Ectodermal cell (in vitro differentiated cells): ENCODE results near the gene BABAM2.

ENCODE experiments used
- H3K27ac ChIP-seq: 2 replicates; pipeline ENCODE4 v1.7.0; 2013; ENCODE audit warnings: mild to moderate bottlenecking, low read depth, low read length; ENCODE audit not compliant: insufficient read depth, poor library complexity, severe bottlenecking
- H3K27me3 ChIP-seq: 2 replicates; pipeline ENCODE4 v1.7.0; 2013; ENCODE audit warnings: mild to moderate bottlenecking, low read length; ENCODE audit not compliant: insufficient read depth, control insufficient read depth, poor library complexity, severe bottlenecking
- H3K36me3 ChIP-seq: one replicate; pipeline ENCODE4 v1.7.0; 2013; ENCODE audit warnings: low read length; ENCODE audit not compliant: control insufficient read depth, insufficient read depth
- H3K4me1 ChIP-seq: one replicate; pipeline ENCODE4 v1.7.0; 2013; ENCODE audit warnings: low read length; ENCODE audit not compliant: control insufficient read depth, insufficient read depth
- H3K4me3 ChIP-seq: 2 replicates; pipeline ENCODE4 v1.7.0; 2013; ENCODE audit warnings: low read depth, low read length, control low read depth; ENCODE audit not compliant: insufficient read depth
- H3K9me3 ChIP-seq: 2 replicates; pipeline ENCODE4 v1.7.0; 2013; ENCODE audit warnings: mild to moderate bottlenecking, low read length, moderate library complexity; ENCODE audit not compliant: control insufficient read depth
- WGBS, 2 experiments: methylation state at CpG; one replicate each; pipeline ENCODE4 v1.1.7; 2013; ENCODE audit warnings: missing lambda C conversion rate in 2 of 2; 5-methylcytosine and 5-hydroxymethylcytosine counted together

The BABAM2 gene

GRCh38 chr2:27888790-27889189 is 1.7 kb upstream of the BABAM2 start:
- H3K27me3 ChIP-seq, result no peaks in the 10 kb centered on the region
- H3K4me3 ChIP-seq, result no peak overlapping the region
- no peak overlapping the region for H3K27ac ChIP-seq
- H3K36me3 ChIP-seq, result no peaks in the 10 kb centered on the region
- 75 to 96% methylated on average over 1 to 3 of the region's 3 CpGs for WGBS, 2 experiments
- peaks cover 4% of the 10 kb centered on the region for H3K4me1 ChIP-seq
- no peaks in the 10 kb centered on the region for H3K9me3 ChIP-seq

GRCh38 chr2:27889774-27890145 is 769 bp upstream of the BABAM2 start:
- Histone ChIP-seq H3K4me3 (peak overlapping the region; percentile 95), H3K27me3 (no peaks in the 10 kb centered on the region), H3K27ac (peak overlapping the region; percentile 42), H3K4me1 (peaks cover 4% of the 10 kb centered on the region), H3K9me3 (no peaks in the 10 kb centered on the region), H3K36me3 (no peaks in the 10 kb centered on the region)
- 24 to 25% methylated on average over 10 of the region's 10 CpGs for WGBS, 2 experiments

- Histone ChIP-seq H3K27me3 (no peaks in the 10 kb centered on the region), H3K4me1 (peaks cover 4% of the 10 kb centered on the region), H3K36me3 (no peaks in the 10 kb centered on the region), H3K4me3 (peak overlapping the region; percentile 95), H3K9me3 (no peaks in the 10 kb centered on the region), H3K27ac (peak overlapping the region; percentile 92)
- 25 to 26% methylated on average over 24 of the region's 24 CpGs for WGBS, 2 experiments
These were observed 569 bp downstream of the BABAM2 start for GRCh38 chr2:27890924-27891672.

- H3K9me3 ChIP-seq, result no peaks in the 10 kb centered on the region
- H3K27ac ChIP-seq, result no peak overlapping the region
- peaks cover 4% of the 10 kb centered on the region for H3K4me1 ChIP-seq
- WGBS, 2 experiments, result 84 to 93% methylated on average over 4 to 5 of the region's 5 CpGs
- no peaks in the 10 kb centered on the region for H3K36me3 ChIP-seq
- H3K4me3 ChIP-seq, result no peak overlapping the region
- H3K27me3 ChIP-seq, result no peaks in the 10 kb centered on the region
These were observed 1.2 kb downstream of the BABAM2 start for GRCh38 chr2:27891673-27892105.

- H3K9me3 ChIP-seq, result no peaks in the 10 kb centered on the region
- H3K27me3 ChIP-seq, result no peaks in the 10 kb centered on the region
- H3K4me1 ChIP-seq, result peaks cover 4% of the 10 kb centered on the region
- no peak overlapping the region for H3K4me3 ChIP-seq
- 90 to 94% methylated on average over 3 of the region's 3 CpGs for WGBS, 2 experiments
- no peaks in the 10 kb centered on the region for H3K36me3 ChIP-seq
- no peak overlapping the region for H3K27ac ChIP-seq
These were observed 2.5 kb downstream of the BABAM2 start for GRCh38 chr2:27893006-27893405.

GRCh38 chr2:27897717-27898116 is 7.2 kb downstream of the BABAM2 start:
- no peaks in the 10 kb centered on the region for H3K9me3 ChIP-seq
- H3K27me3 ChIP-seq, result no peaks in the 10 kb centered on the region
- H3K4me1 ChIP-seq, result no peaks in the 10 kb centered on the region
- H3K4me3 ChIP-seq, result no peak overlapping the region
- H3K36me3 ChIP-seq, result no peaks in the 10 kb centered on the region
- no peak overlapping the region for H3K27ac ChIP-seq

GRCh38 chr2:27901234-27901633 is 10.7 kb downstream of the BABAM2 start:
- H3K4me3 ChIP-seq, result no peak overlapping the region

GRCh38 chr2:27902098-27902497 is 11.6 kb downstream of the BABAM2 start:
- H3K9me3 ChIP-seq, result no peaks in the 10 kb centered on the region
- no peak overlapping the region for H3K4me3 ChIP-seq
- H3K27me3 ChIP-seq, result no peaks in the 10 kb centered on the region
- H3K36me3 ChIP-seq, result no peaks in the 10 kb centered on the region
- 92 to 100% methylated on average over 1 of the region's 1 CpG for WGBS, 2 experiments
- H3K27ac ChIP-seq, result no peak overlapping the region
- H3K4me1 ChIP-seq, result no peaks in the 10 kb centered on the region

More at GRCh38 chr2:27901234-27901633, 10.7 kb downstream of the BABAM2 start:
- Histone ChIP-seq H3K4me1 (no peaks in the 10 kb centered on the region), H3K27ac (no peak overlapping the region), H3K9me3 (no peaks in the 10 kb centered on the region), H3K27me3 (no peaks in the 10 kb centered on the region), H3K36me3 (no peaks in the 10 kb centered on the region)
- whole genome bisulfite sequencing, 2 experiments, result 80 to 100% methylated on average over 1 of the region's 1 CpG

GRCh38 chr2:27903018-27903417 is 12.5 kb downstream of the BABAM2 start:
- H3K4me3 ChIP-seq, result no peak overlapping the region
- no peaks in the 10 kb centered on the region for H3K4me1 ChIP-seq
- 87% methylated on average over 2 of the region's 2 CpGs; no CpG with 5 or more reads in 1 of the 2 experiments for WGBS, 2 experiments
- no peak overlapping the region for H3K27ac ChIP-seq
- H3K27me3 ChIP-seq, result no peaks in the 10 kb centered on the region
- H3K9me3 ChIP-seq, result no peaks in the 10 kb centered on the region
- H3K36me3 ChIP-seq, result no peaks in the 10 kb centered on the region

GRCh38 chr2:27903649-27904404 is 13.3 kb downstream of the BABAM2 start:
- no peaks in the 10 kb centered on the region for H3K4me1 ChIP-seq
- H3K36me3 ChIP-seq, result no peaks in the 10 kb centered on the region
- no peaks in the 10 kb centered on the region for H3K9me3 ChIP-seq
- H3K4me3 ChIP-seq, result no peak overlapping the region
- H3K27ac ChIP-seq, result no peak overlapping the region
- H3K27me3 ChIP-seq, result no peaks in the 10 kb centered on the region
- 95 to 96% methylated on average over 10 of the region's 10 CpGs for WGBS, 2 experiments
